Activated CD4-positive, alpha-beta T cell treated with anti-CD3 and anti-CD28 coated beads, Interleukin-2, amount 50 U/mL, for 48 hours (primary cell): ENCODE data around the gene EEF2KMT.
"Not testable (repeated sequence)": the region's sequence is repeated elsewhere in the genome, so short reads cannot be mapped to it uniquely, and the experiment has no call there.

Source experiments
- DNase-seq, 2 experiments: peaks; one replicate each; pipeline ENCODE4 v3.0.0-alpha.2; 2020

EEF2KMT gene

DNA sequence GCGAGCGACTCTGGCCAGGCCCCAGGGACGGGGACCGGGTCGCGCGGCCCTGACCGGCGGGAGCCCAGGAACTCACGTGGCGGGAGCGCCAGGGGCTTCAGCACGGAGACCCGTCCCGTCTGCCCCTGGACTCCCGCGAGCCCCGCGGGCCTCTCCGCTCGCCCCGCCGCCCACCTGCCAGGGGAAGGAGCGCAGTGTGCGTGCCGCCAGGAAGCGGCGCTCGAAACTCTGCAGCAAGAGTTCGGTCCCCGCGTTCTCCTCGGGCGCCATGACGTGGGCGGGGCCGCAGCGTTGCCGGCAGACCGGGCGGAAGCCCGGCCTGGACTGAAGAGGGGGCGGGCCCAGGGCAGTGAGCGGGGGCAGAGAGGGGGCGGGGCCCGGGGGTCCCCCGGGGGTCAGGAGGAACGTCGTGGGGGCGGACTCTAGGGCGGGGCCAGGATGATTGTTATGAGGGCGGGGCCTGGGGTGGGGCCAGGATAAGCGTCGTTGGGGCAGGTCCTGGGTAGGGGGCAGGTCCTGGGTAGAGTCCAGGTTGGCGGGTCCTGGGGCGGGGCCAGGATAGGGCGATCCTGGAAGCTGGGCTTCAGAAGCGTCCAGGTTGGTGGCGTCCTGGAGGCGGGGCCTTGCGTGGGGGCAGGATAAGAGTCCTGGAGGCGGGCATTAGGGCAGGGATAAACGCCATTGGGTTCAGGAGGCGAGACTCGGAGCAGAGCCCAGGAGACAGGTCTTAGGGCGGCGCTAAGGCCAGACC, at the start of gene EEF2KMT:
Gene EEF2KMT (minus strand): TSS at position 326 of the 751 bp plus-strand sequence. CDS start 56 bp downstream, at position 270.
- peak; percentile 98 to 99 for DNase-seq

DNA sequence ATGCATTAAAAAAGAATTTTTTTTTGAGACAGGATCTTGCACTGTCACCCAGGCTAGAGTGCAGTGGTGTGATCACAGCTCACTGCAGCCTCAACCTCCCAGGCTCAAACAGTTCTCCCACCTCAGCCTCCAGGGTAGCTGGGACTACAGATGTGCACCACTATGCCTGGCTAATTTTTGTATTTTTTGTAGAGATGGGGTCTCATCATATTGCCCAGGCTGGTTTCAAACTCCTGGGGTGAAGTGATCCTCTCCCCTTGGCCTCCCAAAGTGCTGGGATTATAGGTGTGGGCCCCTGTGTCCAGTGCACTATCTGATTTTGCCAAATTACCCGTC, 47.0 kb upstream of the EEF2KMT start:
- not testable (repeated sequence) for DNase-seq

DNA sequence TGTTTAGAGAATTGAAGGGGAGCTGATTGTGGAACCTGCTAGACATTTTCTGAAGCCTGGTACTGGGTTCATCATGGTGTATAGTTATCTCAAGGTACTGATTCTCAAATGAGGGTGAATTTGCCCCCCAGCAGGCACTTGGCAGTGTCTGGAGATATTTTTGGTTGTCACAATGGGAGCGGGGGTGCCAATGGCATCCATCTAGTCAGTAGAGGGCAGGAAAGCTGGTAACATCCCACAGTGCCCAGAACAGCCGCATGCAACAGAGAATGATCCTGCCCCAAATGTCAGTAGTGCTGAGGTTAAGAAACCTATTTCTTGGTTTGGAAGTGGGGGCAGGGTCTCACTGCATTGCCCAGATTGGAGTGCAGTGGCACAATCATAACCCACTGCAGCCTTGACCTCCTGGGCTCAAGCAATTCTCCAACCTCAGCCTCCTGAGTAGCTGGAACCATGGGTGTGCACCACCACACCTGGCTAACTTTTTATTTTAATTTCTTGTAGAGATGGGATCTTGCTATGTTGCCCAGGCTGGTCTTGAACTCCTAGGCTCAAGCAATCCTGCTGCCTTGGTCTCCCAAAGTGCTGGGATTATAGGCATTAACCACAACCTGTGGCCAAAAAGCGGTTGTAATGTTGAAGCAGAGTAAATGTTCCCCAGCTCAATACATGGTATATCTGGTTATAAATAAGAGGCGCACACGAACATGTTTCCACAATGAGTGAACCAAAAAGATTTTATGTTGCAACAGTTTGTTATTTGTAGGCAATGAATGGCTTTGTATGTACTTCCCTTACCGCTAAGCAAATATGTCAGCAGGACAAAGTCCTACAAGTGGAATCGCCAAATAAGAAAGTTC, 46.4 kb upstream of the EEF2KMT start:
- DNase-seq = no peak

DNA sequence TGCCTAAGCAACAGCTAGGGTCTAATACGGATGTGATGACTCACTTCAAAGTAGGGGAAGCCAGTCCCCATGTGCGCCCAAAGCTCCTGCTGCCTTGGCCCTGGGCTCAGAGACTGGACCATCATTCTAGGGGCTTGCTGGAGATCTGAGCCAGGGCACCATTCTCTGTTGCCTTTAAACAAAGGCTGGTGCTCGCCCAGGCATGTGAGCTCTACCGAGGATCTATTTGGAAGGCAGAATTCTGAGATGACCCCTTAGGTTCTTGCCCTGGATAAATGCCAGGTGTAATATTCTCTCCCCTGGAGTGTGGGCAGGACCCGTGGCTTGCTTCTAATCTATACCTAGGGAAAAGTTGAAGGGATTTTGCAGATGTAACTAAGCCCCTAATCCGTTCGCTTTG, 42.6 kb upstream of the EEF2KMT start:
- not testable (repeated sequence) for DNase-seq

- not testable (repeated sequence) for DNase-seq
These were observed 37.3 kb upstream of the EEF2KMT start for GRCh38 chr16:5134739-5135452.

- not testable (repeated sequence) for DNase-seq
These were observed 35.5 kb upstream of the EEF2KMT start for GRCh38 chr16:5132915-5133600.

DNA sequence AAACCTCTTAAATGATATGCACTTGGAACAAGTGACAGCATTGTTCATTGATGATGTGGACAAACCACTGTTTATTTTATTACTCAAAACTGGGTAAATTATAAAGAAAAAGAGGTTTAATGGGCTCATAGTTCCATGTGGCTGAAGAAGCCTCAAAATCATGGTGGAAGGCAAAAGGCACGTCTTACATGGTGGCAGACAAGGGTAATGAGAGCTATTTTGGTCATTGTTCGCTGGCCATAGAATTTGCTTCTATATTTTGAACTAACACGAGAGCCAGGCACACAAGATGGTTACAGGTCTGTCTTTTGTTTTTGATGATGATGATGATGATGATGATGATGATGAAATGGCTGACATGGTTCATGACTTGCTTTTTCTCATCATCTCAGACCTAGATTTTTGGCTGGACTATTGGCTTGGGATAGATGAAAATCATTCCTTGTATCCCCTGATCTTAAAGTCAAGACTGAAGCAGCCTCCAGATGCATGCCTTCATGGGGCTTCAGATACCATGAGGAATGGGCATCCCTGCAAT, 33.9 kb upstream of the EEF2KMT start:
- DNase-seq = not testable (repeated sequence)

DNA sequence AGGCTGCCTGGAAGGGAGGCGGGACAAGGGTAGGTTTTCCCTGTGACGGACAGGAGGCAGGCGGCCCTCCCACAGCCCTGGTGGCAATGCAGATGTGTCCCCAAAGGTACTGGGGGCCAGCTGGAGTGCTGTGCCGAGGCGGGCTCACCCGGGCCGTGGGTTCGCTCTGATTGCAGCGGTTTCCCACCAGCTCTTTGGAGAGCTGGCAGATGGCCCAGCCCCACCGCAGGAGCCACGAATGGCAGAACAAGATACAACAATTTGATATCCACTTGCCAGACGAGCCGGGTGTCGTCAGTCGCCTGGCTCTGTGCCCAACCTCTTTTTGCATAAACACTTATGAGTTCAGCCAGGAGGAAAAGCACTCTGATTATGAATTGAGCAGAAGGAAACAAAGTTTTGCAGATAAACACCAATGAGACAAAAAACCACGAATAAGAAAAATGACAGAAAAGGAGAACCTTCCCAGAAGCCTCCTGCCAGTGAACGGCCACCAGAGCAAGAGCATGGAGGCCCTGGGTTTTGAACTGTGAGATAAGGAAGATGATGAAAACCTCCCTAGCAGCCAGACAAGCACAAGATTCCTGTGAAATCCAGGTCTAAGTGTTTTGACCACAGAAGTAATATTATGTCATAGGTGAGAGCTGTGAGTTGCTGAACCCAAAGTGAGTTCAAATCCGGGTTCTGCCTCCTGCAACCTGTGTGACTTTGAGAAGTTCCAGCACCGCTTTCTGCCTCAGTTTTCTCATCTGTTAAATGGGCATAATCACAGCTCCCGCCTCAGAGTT, 19.9 kb upstream of the EEF2KMT start:
- DNase-seq = peak; percentile 34 to 50

DNA sequence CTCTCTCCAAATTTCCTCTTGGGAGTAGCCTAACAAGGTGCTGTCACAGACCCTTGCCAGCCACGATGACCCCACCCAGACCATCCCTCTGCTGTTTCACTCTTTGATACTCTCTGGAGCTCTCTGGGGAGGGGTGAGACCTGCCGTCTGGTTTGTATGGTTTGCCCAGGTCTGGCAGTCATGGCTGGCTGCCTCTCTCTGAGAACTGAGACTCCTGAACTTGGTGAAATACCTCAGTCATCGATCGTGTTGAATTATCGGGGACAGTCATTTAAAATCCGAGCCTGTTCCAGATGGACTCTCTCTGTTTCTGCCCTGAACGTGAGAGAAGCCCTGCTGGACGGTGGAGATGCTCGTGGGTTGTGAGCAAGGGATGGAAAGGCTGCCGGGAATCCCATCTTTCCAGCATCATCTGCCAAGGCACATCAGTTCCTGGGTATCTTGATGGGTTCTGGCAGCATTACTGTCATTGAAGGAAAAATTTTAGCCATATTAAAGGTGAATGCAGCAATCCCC, 19.2 kb upstream of the EEF2KMT start:
- DNase-seq = not testable (repeated sequence)

- not testable (repeated sequence) for DNase-seq
These were observed 13.3 kb upstream of the EEF2KMT start for GRCh38 chr16:5110933-5111332.

DNA sequence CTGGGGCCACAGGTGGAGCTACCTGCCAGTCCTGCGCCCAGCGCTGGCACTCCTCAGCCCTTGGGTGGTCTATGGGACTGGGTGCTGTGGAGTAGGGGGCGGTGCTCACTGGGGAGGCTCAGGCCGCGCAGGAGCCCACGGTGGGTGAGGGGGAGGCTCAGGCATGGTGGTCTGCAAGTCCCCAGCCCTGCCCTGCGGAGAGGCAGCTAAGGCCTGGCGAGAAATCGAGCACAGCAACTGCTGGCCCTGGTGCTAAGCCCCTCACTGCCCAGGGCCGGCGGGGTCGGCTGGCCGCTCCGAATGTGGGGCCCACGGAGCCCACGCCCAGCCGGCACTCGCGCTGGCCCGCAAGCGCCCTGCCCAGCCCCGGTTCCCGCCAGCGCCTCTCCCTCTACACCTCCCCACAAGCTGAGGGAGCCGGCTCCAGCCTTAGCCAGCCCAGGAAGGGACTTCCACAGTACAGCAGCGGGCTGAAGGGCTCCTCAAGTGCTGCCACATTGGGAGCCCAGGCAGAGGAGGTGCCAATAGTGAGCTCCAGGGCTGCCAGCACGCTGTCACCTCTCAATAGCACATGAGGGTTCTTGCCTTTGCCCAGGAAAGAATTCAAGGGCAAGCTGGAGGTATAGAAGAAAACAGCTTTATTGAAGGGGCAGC, 11.0 kb upstream of the EEF2KMT start:
- DNase-seq = no peak

GRCh38 chr16:5105039-5105438, 7.4 kb upstream of the EEF2KMT start:
- DNase-seq = not testable (repeated sequence)

DNA sequence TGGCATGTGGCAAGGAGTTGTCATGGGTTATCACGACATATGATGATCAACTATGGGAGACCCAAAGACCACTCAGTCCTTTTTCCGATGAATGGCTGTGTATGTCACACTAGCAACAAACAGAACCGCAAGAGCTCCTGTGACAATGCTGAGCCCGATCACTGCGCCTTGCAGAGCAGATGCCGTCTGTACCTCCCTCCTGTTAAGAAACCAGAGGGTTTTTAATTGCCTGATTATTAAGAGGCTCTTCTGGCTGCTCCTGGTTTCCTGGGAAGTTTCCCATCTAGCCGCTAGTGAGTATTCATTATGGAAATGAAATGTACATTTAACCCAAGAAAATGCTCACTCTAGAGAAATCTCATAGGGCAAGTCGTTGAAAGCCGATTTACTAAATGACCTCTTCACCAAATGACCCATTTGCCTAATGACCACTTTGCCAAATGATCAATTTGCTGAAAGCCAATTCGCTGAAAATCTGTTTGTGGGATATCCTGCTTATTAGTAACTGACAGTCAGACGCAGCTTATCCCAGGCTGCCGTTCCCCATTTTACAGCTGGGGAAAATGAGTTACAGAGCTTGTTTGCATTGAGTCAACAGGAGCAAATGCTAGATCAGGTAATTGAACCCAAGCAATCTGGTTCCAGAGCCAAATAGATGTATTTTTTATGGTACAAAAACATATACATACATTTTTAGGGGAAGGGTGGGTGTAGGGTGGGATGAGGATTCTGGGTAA, 5.9 kb upstream of the EEF2KMT start:
- not testable (repeated sequence) for DNase-seq

- not testable (repeated sequence) for DNase-seq
These were observed 1.6 kb upstream of the EEF2KMT start for GRCh38 chr16:5099174-5099573.

DNA sequence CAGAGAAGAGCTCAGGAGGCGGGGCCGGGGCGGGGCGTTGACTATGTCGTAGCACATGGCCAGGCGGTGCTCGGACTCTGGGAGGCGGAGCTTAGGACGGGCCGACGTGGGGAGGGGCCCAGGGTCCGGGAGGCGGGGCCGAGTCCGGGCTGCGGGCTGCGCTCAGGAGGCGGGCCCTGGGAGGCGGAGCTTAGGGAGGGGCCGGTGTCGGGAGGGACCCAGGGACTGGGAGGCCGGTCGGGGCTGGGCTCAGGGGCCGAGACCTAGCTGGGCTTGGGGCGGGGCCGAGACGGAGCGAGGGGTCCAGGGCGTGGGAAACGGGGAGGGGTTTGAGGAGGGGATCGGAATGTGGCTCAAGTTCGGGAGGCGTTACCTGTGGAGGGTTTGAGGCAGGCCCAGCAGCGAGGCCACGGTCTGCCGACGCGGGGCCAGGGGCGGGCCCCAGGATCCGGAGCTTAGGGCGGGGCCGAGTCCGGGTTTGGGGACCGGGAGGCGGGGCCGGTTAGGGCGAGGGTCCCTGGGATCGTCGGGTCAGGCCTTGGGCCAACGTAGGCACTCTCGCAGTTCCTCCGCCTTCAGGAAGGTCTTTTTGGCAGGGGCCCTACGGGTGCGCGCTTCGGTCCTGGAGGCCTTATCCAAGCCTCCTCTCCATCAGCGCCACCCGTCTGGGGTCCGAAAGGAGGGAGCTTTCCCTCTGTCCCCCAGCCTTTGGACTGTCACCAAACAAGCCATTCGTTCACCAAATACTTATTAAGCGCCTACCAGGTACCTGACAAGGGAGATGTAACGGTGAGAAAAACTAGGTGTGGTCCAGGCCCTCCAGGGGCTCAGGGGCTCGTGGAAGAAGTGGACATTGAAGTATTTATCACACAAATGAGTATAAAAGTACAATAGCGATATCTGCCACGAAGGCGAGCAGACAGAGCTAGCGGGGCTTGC, 895 bp upstream of the EEF2KMT start:
- DNase-seq = peak; percentile 73 to 78

- peak; percentile 25 to 37 for DNase-seq
These were observed 530 bp downstream of the EEF2KMT start for GRCh38 chr16:5097061-5097469.

- DNase-seq = not testable (repeated sequence)
These were observed 1.0 kb downstream of the EEF2KMT start for GRCh38 chr16:5096437-5097060.

- DNase-seq = not testable (repeated sequence)
These were observed 2.3 kb downstream of the EEF2KMT start for GRCh38 chr16:5095145-5095830.
